ENCODE results near the gene SNX7. TPM values are rescaled to one million over a fixed set of nuclear protein-coding genes. Genes with fewer than 3 reads are reported as not detected.

SNX7 gene
- polyA plus RNA-seq, 3 donors, result 0.04 to 3.9 (median 0.15) TPM

GRCh38 chr1:98705591-98705990 is 44.1 kb downstream of the SNX7 start:
- no peak overlapping the region for H3K4me2 ChIP-seq (replicated peaks; ENCODE audit: extremely low read depth, low read length, poor library complexity, severe bottlenecking)
- no CpG with 5 or more reads among the region's 2 CpGs for WGBS (ENCODE audit: insufficient coverage)
- H4K20me1 ChIP-seq (ENCODE audit: insufficient read depth, low read length), result no peaks in the 10 kb centered on the region
- H3K27ac ChIP-seq (ENCODE audit: low read depth in 1 of 2, low read length in 2 of 2), result no peak overlapping the region
- Mint-ChIP-seq H3K9me3 (peaks cover 0 to 3% (median 1%) of the 10 kb centered on the region in 7 donors), H3K4me3 (no peak overlapping the region), H3K27ac (no peak overlapping the region), H3K36me3 (no peaks in the 10 kb centered on the region), H3K4me1 (no peaks in the 10 kb centered on the region), H3K27me3 (ENCODE audit: low read depth in 3 of 3) (peaks cover 0 to 3% (median 0%) of the 10 kb centered on the region in 3 donors)
- TF ChIP-seq CTCF (IDR thresholded peaks at IDR 0.05), result no peak
- no peak overlapping the region for H3K9ac ChIP-seq (ENCODE audit: insufficient read depth, low read length, poor library complexity, severe bottlenecking)
- H2AFZ ChIP-seq (ENCODE audit: insufficient read depth, low read depth, low read length, poor library complexity, severe bottlenecking), result no peak overlapping the region
- DNase-seq, result no peak
- no peaks in the 10 kb centered on the region for H3K27me3 ChIP-seq (ENCODE audit: control insufficient read depth in 2 of 2, insufficient read depth in 2 of 2, low read length in 2 of 2)
- no peaks in the 10 kb centered on the region for H3K79me2 ChIP-seq (ENCODE audit: insufficient read depth, low read length)
- H3K9me3 ChIP-seq (replicated peaks in 1 of 2; ENCODE audit: control insufficient read depth in 1 of 2, insufficient read depth in 1 of 2, low read length in 2 of 2), result no peaks in the 10 kb centered on the region
- H3K4me1 ChIP-seq (ENCODE audit: control insufficient read depth in 1 of 2, insufficient read depth in 2 of 2, low read length in 2 of 2), result no peaks in the 10 kb centered on the region
- intact Hi-C loops (cut with micrococcal nuclease), result no loop called here
- no peak overlapping the region for H3K4me3 ChIP-seq (replicated peaks in 1 of 3; ENCODE audit: low read depth in 2 of 3, low read length in 3 of 3)
- no peaks in the 10 kb centered on the region for H3K36me3 ChIP-seq (replicated peaks in 1 of 2; ENCODE audit: control insufficient read depth in 1 of 2, insufficient read depth in 2 of 2, low read length in 2 of 2)

GRCh38 chr1:98706173-98706843 is 44.8 kb downstream of the SNX7 start:
- 87% methylated on average over 3 of the region's 4 CpGs for WGBS (ENCODE audit: insufficient coverage)
- Mint-ChIP-seq H3K36me3 (no peaks in the 10 kb centered on the region), H3K4me1 (no peaks in the 10 kb centered on the region), H3K9me3 (peaks cover 0 to 3% (median 1%) of the 10 kb centered on the region in 7 donors), H3K27ac (no peak overlapping the region), H3K4me3 (no peak overlapping the region), H3K27me3 (ENCODE audit: low read depth in 3 of 3) (peaks cover 0 to under 1% (median 0%) of the 10 kb centered on the region in 3 donors)
- H3K36me3 ChIP-seq (replicated peaks in 1 of 2; ENCODE audit: control insufficient read depth in 1 of 2, insufficient read depth in 2 of 2, low read length in 2 of 2), result no peaks in the 10 kb centered on the region
- DNase-seq, result no peak
- H3K9me3 ChIP-seq (replicated peaks in 1 of 2; ENCODE audit: control insufficient read depth in 1 of 2, insufficient read depth in 1 of 2, low read length in 2 of 2), result no peaks in the 10 kb centered on the region
- intact Hi-C loops (cut with micrococcal nuclease), result no loop called here
- no peaks in the 10 kb centered on the region for H3K27me3 ChIP-seq (ENCODE audit: control insufficient read depth in 2 of 2, insufficient read depth in 2 of 2, low read length in 2 of 2)
- H3K27ac ChIP-seq (ENCODE audit: low read depth in 1 of 2, low read length in 2 of 2), result no peak overlapping the region
- no peak overlapping the region for H3K4me3 ChIP-seq (replicated peaks in 1 of 3; ENCODE audit: low read depth in 2 of 3, low read length in 3 of 3)
- no peaks in the 10 kb centered on the region for H4K20me1 ChIP-seq (ENCODE audit: insufficient read depth, low read length)
- H3K79me2 ChIP-seq (ENCODE audit: insufficient read depth, low read length), result no peaks in the 10 kb centered on the region
- no peak overlapping the region for H2AFZ ChIP-seq (ENCODE audit: insufficient read depth, low read depth, low read length, poor library complexity, severe bottlenecking)
- H3K9ac ChIP-seq (ENCODE audit: insufficient read depth, low read length, poor library complexity, severe bottlenecking), result no peak overlapping the region
- H3K4me2 ChIP-seq (replicated peaks; ENCODE audit: extremely low read depth, low read length, poor library complexity, severe bottlenecking), result no peak overlapping the region
- H3K4me1 ChIP-seq (ENCODE audit: control insufficient read depth in 1 of 2, insufficient read depth in 2 of 2, low read length in 2 of 2), result no peaks in the 10 kb centered on the region
- TF ChIP-seq CTCF (IDR thresholded peaks at IDR 0.05), result no peak
